Measurements from ENCODE around the gene CALN1.
A peak's percentile ranks its signal among the peaks of the same experiment; 100 is the strongest.
"Not testable (repeated sequence)": the region's sequence is repeated elsewhere in the genome, so short reads cannot be mapped to it uniquely, and the experiment has no call there.

Gene CALN1

GRCh38 chr7:71982851-71983250 is 429.3 kb downstream of the CALN1 start:
- DNase-seq (ENCODE audit: low spot score), result peak; percentile 23

- DNase-seq (ENCODE audit: low spot score), result peak; percentile 25
Observed at GRCh38 chr7:71976645-71977044, 435.5 kb downstream of the CALN1 start.

GRCh38 chr7:71974611-71975010 is 437.5 kb downstream of the CALN1 start:
- DNase-seq (ENCODE audit: low spot score), result no peak

GRCh38 chr7:71972534-71972933 is 439.6 kb downstream of the CALN1 start:
- no peak for DNase-seq (ENCODE audit: low spot score)

GRCh38 chr7:71970725-71971124 is 441.4 kb downstream of the CALN1 start:
- no peak for DNase-seq (ENCODE audit: low spot score)

GRCh38 chr7:71962636-71963035 is 449.5 kb downstream of the CALN1 start:
- no peak for DNase-seq (ENCODE audit: low spot score)

GRCh38 chr7:71961283-71961682 is 450.9 kb downstream of the CALN1 start:
- no peak for DNase-seq (ENCODE audit: low spot score)

- DNase-seq (ENCODE audit: low spot score), result no peak
Observed at GRCh38 chr7:71942115-71942514, 470.0 kb downstream of the CALN1 start.

- no peak for DNase-seq (ENCODE audit: low spot score)
Observed at GRCh38 chr7:71937840-71938371, 474.2 kb downstream of the CALN1 start.

- DNase-seq (ENCODE audit: low spot score), result no peak
Observed at GRCh38 chr7:71935674-71936073, 476.5 kb downstream of the CALN1 start.

- no peak for DNase-seq (ENCODE audit: low spot score)
Observed at GRCh38 chr7:71933426-71933825, 478.7 kb downstream of the CALN1 start.

GRCh38 chr7:71925663-71926062 is 486.5 kb downstream of the CALN1 start:
- DNase-seq (ENCODE audit: low spot score), result no peak

GRCh38 chr7:71914204-71914603 is 497.9 kb downstream of the CALN1 start:
- DNase-seq (ENCODE audit: low spot score), result not testable (repeated sequence)

GRCh38 chr7:71912476-71912875 is 499.7 kb downstream of the CALN1 start:
- no peak for DNase-seq (ENCODE audit: low spot score)

- DNase-seq (ENCODE audit: low spot score), result no peak
Observed at GRCh38 chr7:71911051-71911450, 501.1 kb downstream of the CALN1 start.

GRCh38 chr7:71905821-71906220 is 506.3 kb downstream of the CALN1 start:
- DNase-seq (ENCODE audit: low spot score), result no peak

- no peak for DNase-seq (ENCODE audit: low spot score)
Observed at GRCh38 chr7:71904484-71904883, 507.7 kb downstream of the CALN1 start.

GRCh38 chr7:71900556-71900955 is 511.6 kb downstream of the CALN1 start:
- no peak for DNase-seq (ENCODE audit: low spot score)

GRCh38 chr7:71896535-71896934 is 515.6 kb downstream of the CALN1 start:
- DNase-seq (ENCODE audit: low spot score), result no peak

- DNase-seq (ENCODE audit: low spot score), result no peak
Observed at GRCh38 chr7:71886046-71886445, 526.1 kb downstream of the CALN1 start.

GRCh38 chr7:71885487-71885886 is 526.7 kb downstream of the CALN1 start:
- DNase-seq (ENCODE audit: low spot score), result no peak

GRCh38 chr7:71883415-71883814 is 528.7 kb downstream of the CALN1 start:
- DNase-seq (ENCODE audit: low spot score), result no peak

- peak; percentile 18 for DNase-seq (ENCODE audit: low spot score)
Observed at GRCh38 chr7:71871446-71871845, 540.7 kb downstream of the CALN1 start.

- DNase-seq (ENCODE audit: low spot score), result no peak
Observed at GRCh38 chr7:71870812-71871211, 541.3 kb downstream of the CALN1 start.

- peak; percentile 69 for DNase-seq (ENCODE audit: low spot score)
Observed at GRCh38 chr7:71868797-71869196, 543.3 kb downstream of the CALN1 start.
